GM12874 (cell line): ENCODE data around the gene COPB2.

Experiments
- TF ChIP-seq, protein P1 (sequence below): IDR thresholded peaks from 2 replicates; pipeline ENCODE4 v1.5.1; 2011; ENCODE audit warnings: low read depth, mild to moderate bottlenecking, control low read depth, low read length, moderate library complexity; ENCODE audit not compliant: insufficient read depth

Gene COPB2

DNA sequence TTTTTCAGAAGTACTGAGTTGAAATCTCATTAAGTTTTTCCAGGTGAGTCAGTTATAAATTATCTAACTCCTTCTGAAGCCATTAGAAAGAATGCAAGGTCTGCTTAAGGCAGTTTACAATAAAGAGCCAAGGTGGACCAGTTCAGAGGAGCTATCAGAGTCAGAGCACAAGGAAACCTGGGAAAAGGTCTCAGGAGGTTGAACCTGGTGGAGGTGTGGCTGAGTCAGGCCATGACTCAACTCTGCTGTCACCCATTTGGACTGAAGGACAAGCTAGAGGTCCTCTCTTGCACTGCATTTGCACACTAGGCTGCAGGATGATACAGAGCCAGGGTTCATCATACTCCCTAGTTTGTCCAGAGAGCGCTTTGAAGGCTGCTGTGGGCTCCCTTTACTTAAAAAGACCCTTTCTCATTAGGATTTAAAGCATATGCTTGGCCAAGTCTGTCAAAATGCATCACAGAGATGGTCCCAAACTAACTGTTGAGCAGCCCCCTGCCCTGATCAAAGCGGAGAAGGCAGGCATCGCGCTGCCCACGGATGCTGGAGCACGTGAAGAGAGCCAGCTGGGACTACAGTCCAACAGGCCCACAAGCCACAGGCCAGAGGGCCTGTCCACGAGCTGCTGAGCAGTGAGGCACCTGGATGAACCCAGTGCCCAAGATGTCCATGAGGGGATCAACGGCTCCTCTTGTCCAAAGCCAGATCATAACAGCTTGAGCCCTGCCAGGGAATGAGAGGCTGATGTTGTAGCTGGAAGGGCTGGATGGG is 71.6 kb downstream of the COPB2 start:
- TF ChIP-seq, protein P1, sequence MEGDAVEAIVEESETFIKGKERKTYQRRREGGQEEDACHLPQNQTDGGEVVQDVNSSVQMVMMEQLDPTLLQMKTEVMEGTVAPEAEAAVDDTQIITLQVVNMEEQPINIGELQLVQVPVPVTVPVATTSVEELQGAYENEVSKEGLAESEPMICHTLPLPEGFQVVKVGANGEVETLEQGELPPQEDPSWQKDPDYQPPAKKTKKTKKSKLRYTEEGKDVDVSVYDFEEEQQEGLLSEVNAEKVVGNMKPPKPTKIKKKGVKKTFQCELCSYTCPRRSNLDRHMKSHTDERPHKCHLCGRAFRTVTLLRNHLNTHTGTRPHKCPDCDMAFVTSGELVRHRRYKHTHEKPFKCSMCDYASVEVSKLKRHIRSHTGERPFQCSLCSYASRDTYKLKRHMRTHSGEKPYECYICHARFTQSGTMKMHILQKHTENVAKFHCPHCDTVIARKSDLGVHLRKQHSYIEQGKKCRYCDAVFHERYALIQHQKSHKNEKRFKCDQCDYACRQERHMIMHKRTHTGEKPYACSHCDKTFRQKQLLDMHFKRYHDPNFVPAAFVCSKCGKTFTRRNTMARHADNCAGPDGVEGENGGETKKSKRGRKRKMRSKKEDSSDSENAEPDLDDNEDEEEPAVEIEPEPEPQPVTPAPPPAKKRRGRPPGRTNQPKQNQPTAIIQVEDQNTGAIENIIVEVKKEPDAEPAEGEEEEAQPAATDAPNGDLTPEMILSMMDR = no peak

DNA sequence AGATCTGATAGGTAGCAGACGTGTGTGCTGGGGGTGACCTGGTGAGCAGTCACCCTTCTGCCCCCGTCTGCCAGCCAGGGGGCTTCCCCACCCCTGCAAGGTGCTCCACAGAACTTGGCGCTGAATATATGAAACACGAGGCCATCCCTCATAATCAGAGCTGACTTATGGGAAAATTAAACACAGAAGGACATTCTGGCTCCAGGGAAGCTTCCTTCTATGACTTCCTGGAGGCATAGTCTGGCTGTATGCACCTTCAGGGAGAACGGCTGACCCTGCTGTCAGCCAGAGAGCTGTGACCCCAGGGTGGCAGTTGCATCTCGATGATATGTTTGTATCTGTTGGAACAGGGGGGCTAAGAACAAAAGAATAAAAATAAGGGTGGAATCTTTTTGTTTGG is 72.2 kb downstream of the COPB2 start:
- TF ChIP-seq, protein P1 = no peak

DNA sequence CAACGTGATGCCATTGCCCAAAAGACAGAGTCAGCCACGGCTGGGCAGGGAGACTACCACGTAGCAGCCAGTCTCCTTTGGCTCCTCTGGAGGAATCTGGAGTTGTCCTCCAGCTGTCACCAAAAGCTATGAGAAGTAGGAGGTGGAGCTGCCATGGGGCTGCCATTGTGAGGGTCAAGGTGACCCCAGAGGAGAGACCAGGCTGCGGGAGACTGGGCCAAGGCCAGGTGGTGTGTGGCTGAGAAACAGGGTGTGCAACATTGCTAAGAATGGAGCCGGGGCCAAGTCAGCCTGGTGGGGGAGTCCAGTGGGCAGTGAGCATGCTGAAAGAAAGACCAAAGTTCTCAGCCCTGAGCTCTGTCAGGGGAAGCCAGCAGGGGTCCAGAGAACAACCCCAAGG is 75.5 kb downstream of the COPB2 start:
- TF ChIP-seq, protein P1 = no peak

DNA sequence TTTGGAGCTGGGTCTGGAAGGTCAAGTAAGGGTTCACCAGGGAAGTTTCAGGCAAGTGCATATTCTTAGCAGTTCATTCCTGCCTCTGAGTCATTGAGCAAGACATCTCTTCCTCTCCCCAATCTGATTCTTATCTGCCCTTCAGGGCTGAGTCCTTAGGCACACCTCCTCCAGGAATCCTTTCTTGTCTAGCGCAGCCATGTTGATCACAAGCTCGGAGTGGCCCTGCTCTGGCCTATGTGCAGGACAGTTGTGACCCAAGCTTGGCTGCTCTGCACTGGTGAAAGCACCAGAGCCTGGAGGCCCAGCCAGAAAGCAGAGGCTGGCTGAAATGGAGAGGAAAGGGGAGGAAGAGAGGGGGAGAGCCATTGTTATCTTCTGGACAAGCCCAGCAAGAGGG is 76.5 kb downstream of the COPB2 start:
- TF ChIP-seq, protein P1 = no peak

DNA sequence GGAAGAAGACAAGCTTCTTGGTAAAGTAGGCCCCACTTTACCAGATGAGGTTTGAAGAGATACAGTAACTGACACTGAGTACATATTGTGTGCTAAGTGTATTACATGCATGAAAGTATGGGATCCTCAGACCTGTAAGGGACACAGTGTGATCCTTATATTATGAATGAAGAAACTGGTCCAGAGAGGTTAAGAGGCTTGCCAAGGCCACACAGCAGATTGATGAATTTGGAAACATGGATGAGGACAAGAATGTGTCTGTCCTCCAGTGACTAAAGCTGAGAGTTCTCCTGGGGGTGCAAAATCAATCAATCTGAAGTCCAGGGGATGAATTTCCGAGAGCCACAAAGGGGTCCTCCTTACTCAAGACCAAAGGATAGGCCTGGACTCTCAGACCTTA is 77.0 kb downstream of the COPB2 start:
- TF ChIP-seq, protein P1 = no peak

DNA sequence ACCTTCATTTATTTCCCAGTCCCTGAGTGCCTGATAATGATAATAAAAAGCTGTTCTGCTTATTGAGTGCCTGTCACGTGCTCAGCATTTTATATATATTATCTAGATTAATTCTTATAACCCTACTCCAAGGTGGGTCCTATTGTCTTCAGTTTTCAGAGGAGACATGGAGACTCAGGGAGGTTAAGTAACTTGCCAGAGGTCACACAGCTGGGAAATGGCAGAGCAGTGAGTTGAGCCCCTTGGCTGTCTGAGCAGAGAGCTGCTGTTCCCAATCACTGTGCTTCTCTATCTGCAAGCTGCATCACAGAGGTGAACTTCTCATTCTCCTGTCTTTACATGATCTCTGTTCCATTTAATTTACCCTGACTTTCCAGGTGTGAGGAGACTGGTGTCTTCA is 77.9 kb downstream of the COPB2 start:
- TF ChIP-seq, protein P1 = no peak

DNA sequence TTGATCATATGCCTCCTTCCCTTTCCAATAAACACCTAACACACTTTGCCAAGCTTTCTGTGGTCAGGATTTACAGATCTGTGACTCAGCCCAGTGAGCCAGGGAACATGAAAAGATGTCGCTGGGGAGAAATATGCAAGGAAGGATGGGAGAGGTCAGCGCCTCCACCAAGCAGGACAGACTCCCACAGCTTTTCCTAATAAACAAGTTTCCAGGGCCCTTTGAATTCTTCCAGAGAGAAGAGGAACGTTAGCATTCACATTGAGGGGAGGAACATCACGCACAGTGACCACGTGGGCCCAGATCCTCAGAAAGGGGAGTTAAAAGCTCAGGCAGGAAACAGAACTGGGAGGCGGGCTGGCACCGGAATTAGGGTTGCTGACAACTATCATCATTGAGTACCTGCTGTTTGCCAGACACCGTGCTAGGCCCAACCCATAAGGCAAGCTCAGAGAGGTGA is 78.9 kb downstream of the COPB2 start:
- TF ChIP-seq, protein P1 = no peak
